DOHH2 (cell line): ENCODE data around the gene DOK6.

Experiments used
- H3F3A ChIP-seq: fragments of 200-600 bp; sonication (generic), shearing (Covaris generic); 2 replicates; pipeline ENCODE4 v1.6.0; 2016; ENCODE audit warnings: antibody characterized with exemption, mild to moderate bottlenecking; ENCODE audit not compliant: control insufficient read depth, insufficient read depth
- H3K27ac ChIP-seq: fragments of 200-600 bp; sonication (generic); 2 replicates; pipeline ENCODE4 v1.5.1; 2014; ENCODE audit warnings: low read depth, mild to moderate bottlenecking, low read length, moderate library complexity
- H3K27me3 ChIP-seq: fragments of 200-600 bp; sonication (generic); 2 replicates; pipeline ENCODE4 v1.6.1; 2014; ENCODE audit warnings: mild to moderate bottlenecking, low read length, mixed read lengths; ENCODE audit not compliant: control insufficient read depth
- H3K36me3 ChIP-seq: fragments of 200-600 bp; sonication (generic); 2 replicates; pipeline ENCODE4 v1.6.1; 2014; ENCODE audit warnings: mild to moderate bottlenecking, low read length, moderate library complexity, mixed read lengths; ENCODE audit not compliant: control insufficient read depth
- H3K4me1 ChIP-seq: fragments of 200-600 bp; sonication (generic); 2 replicates; pipeline ENCODE4 v1.6.1; 2014; ENCODE audit warnings: mild to moderate bottlenecking, low read length, mixed read lengths; ENCODE audit not compliant: control insufficient read depth
- H3K4me2 ChIP-seq: fragments of 200-600 bp; sonication (generic); 2 replicates; pipeline ENCODE4 v1.6.0; 2014; ENCODE audit warnings: mild to moderate bottlenecking, low read length, moderate library complexity
- H3K4me3 ChIP-seq: fragments of 200-600 bp; sonication (generic); 2 replicates; pipeline ENCODE4 v1.5.1; 2014; ENCODE audit warnings: mild to moderate bottlenecking, low read length, mixed read lengths
- H3K79me2 ChIP-seq: fragments of 200-600 bp; sonication (generic); 2 replicates; pipeline ENCODE4 v1.6.1; 2014; ENCODE audit warnings: mild to moderate bottlenecking, low read length, mixed read lengths; ENCODE audit not compliant: control insufficient read depth
- H3K9me2 ChIP-seq: fragments of 200-600 bp; sonication (generic); replicated peaks from 2 replicates; pipeline ENCODE4 v1.6.1; 2014; ENCODE audit warnings: mild to moderate bottlenecking, low read length, mixed read lengths; ENCODE audit not compliant: control insufficient read depth
- H3K9me3 ChIP-seq: fragments of 200-600 bp; sonication (generic); 2 replicates; pipeline ENCODE4 v1.6.1; 2014; ENCODE audit warnings: antibody characterized with exemption, low read length, mixed read lengths; ENCODE audit not compliant: control insufficient read depth, insufficient read depth
- H4K20me1 ChIP-seq: fragments of 200-600 bp; sonication (generic); 2 replicates; pipeline ENCODE4 v1.6.0; 2014; ENCODE audit warnings: low read depth, mild to moderate bottlenecking, antibody characterized with exemption, low read length, moderate library complexity; ENCODE audit not compliant: control insufficient read depth, insufficient read depth
- EZH2phosphoT487 ChIP-seq: fragments of 200-600 bp; sonication (generic); IDR thresholded peaks from 2 replicates; pipeline ENCODE4 v1.6.1; 2017; ENCODE audit warnings: borderline replicate concordance, mild to moderate bottlenecking, antibody characterized with exemption, low read length, moderate library complexity, mixed read lengths
- TF ChIP-seq, protein P1 (sequence below): fragments of 200-600 bp; sonication (generic); IDR thresholded peaks from one replicate; pipeline ENCODE4 v1.5.1; 2014; ENCODE audit warnings: antibody characterized with exemption, mild to moderate bottlenecking, low read depth, low read length; ENCODE audit not compliant: poor library complexity, severe bottlenecking

DOK6 gene

GRCh38 chr18:69617888-69618287 lies 217.2 kb downstream of the DOK6 start:
- no peaks in the 10 kb centered on the region for H3F3A ChIP-seq
- H3K79me2 ChIP-seq = no peaks in the 10 kb centered on the region
- H3K9me3 ChIP-seq = no peaks in the 10 kb centered on the region
- H3K9me2 ChIP-seq = no peaks in the 10 kb centered on the region
- no peaks in the 10 kb centered on the region for H3K27me3 ChIP-seq
- H3K4me2 ChIP-seq = no peak overlapping the region
- no peaks in the 10 kb centered on the region for H3K4me1 ChIP-seq
- no peaks in the 10 kb centered on the region for H4K20me1 ChIP-seq
- H3K4me3 ChIP-seq = no peak overlapping the region
- H3K27ac ChIP-seq = no peak overlapping the region
- no peak for TF ChIP-seq EZH2phosphoT487
- TF ChIP-seq, protein P1, sequence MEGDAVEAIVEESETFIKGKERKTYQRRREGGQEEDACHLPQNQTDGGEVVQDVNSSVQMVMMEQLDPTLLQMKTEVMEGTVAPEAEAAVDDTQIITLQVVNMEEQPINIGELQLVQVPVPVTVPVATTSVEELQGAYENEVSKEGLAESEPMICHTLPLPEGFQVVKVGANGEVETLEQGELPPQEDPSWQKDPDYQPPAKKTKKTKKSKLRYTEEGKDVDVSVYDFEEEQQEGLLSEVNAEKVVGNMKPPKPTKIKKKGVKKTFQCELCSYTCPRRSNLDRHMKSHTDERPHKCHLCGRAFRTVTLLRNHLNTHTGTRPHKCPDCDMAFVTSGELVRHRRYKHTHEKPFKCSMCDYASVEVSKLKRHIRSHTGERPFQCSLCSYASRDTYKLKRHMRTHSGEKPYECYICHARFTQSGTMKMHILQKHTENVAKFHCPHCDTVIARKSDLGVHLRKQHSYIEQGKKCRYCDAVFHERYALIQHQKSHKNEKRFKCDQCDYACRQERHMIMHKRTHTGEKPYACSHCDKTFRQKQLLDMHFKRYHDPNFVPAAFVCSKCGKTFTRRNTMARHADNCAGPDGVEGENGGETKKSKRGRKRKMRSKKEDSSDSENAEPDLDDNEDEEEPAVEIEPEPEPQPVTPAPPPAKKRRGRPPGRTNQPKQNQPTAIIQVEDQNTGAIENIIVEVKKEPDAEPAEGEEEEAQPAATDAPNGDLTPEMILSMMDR = no peak
- no peaks in the 10 kb centered on the region for H3K36me3 ChIP-seq

DNA sequence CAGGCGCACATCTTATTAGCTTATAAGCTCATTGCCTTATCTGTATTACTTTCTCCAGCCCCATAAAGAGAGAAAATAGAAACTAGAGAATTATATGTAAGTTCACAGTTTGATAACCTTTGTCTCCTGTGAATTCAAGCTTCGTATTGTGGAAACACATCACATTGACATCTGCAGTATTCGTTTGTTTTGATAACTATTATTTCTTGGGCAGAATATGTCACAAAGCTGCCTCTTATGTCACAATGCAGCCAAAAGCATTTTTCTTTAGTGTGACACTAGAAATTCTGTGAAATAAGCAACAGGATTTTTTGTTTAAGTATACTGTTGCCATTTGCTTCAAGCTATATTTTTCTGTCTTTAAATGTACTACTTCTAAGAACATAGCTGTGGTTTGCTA lies 221.5 kb downstream of the DOK6 start:
- TF ChIP-seq EZH2phosphoT487 = no peak
- TF ChIP-seq, protein P1 = no peak
- Histone ChIP-seq H3K27ac (no peak overlapping the region), H3K36me3 (no peaks in the 10 kb centered on the region), H3K79me2 (no peaks in the 10 kb centered on the region), H3K4me1 (no peaks in the 10 kb centered on the region), H3K9me2 (no peaks in the 10 kb centered on the region), H3K27me3 (no peaks in the 10 kb centered on the region), H4K20me1 (no peaks in the 10 kb centered on the region), H3F3A (no peaks in the 10 kb centered on the region), H3K4me2 (no peak overlapping the region), H3K9me3 (no peaks in the 10 kb centered on the region), H3K4me3 (no peak overlapping the region)

DNA sequence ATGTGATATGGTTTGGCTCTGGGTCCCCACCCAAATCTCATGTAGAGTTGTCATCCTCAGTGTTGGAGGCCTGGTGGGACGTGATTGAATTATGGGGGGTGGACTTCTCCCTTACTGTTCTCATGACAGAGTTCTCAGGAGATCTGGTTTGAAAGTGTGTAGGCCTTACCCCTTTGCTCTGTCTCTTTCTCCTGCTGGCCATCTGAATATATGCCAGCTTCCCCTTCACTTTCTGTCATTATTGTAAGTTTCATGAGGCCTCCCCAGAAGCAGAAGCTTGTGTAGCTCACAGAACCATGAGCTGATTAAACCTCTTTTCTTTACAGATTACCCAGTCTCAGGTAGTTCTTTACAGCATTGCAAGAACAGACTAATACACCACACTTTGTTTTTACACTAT lies 222.3 kb downstream of the DOK6 start:
- no peaks in the 10 kb centered on the region for H3K9me3 ChIP-seq
- no peaks in the 10 kb centered on the region for H3F3A ChIP-seq
- no peak overlapping the region for H3K27ac ChIP-seq
- H3K4me1 ChIP-seq = no peaks in the 10 kb centered on the region
- no peaks in the 10 kb centered on the region for H4K20me1 ChIP-seq
- no peaks in the 10 kb centered on the region for H3K36me3 ChIP-seq
- no peaks in the 10 kb centered on the region for H3K27me3 ChIP-seq
- no peak overlapping the region for H3K4me3 ChIP-seq
- no peaks in the 10 kb centered on the region for H3K79me2 ChIP-seq
- TF ChIP-seq EZH2phosphoT487 = no peak
- TF ChIP-seq, protein P1 = no peak
- no peak overlapping the region for H3K4me2 ChIP-seq
- no peaks in the 10 kb centered on the region for H3K9me2 ChIP-seq

- no peaks in the 10 kb centered on the region for H4K20me1 ChIP-seq
- no peak overlapping the region for H3K27ac ChIP-seq
- H3K27me3 ChIP-seq = no peaks in the 10 kb centered on the region
- H3F3A ChIP-seq = no peaks in the 10 kb centered on the region
- no peaks in the 10 kb centered on the region for H3K9me2 ChIP-seq
- H3K4me3 ChIP-seq = no peak overlapping the region
- no peaks in the 10 kb centered on the region for H3K4me1 ChIP-seq
- no peak for TF ChIP-seq EZH2phosphoT487
- TF ChIP-seq, protein P1 = no peak
- no peaks in the 10 kb centered on the region for H3K79me2 ChIP-seq
- H3K9me3 ChIP-seq = no peaks in the 10 kb centered on the region
- no peak overlapping the region for H3K4me2 ChIP-seq
- H3K36me3 ChIP-seq = no peaks in the 10 kb centered on the region
Observed at GRCh38 chr18:69626171-69626570, 225.5 kb downstream of the DOK6 start.
